ENCODE measurements around the gene TMEM94. TPM values are rescaled to one million over a fixed set of nuclear protein-coding genes. Genes with fewer than 3 reads are reported as not detected.
A peak's percentile ranks its signal among the peaks of the same experiment; 100 is the strongest.

The TMEM94 gene
- total and polyA plus RNA-seq, 2 of the 13 experiments (the other 11 are each of a cell fraction or from before 2014, with no cell fraction given): 32.6 to 134 TPM

- TF ChIP-seq SIN3A (IDR thresholded peaks at IDR 0.05; ENCODE audit: borderline replicate concordance, low read depth, low read length): peak; percentile 95
- TF ChIP-seq ZNF432 (CRISPR knock-in tag; IDR thresholded peaks at IDR 0.05; ENCODE audit: borderline replicate concordance): no peak
- peak; percentile 92 for TF ChIP-seq ZBED4 (CRISPR knock-in tag; IDR thresholded peaks at IDR 0.05; ENCODE audit: borderline replicate concordance)
- peak; percentile 79 for TF ChIP-seq SP2 (CRISPR knock-in tag; IDR thresholded peaks at IDR 0.05)
- 0 out of 2 replicates have a peak, but pooled peaks have one; percentile 69 for TF ChIP-seq ZNF720 (CRISPR knock-in tag; IDR thresholded peaks at IDR 0.05)
- TF ChIP-seq ZC3H4 (CRISPR knock-in tag; IDR thresholded peaks at IDR 0.05; ENCODE audit: borderline replicate concordance): peak; percentile 61; the same call in 1 of the 2 replicates
- TF ChIP-seq ZNF225 (CRISPR knock-in tag; IDR thresholded peaks at IDR 0.05): peak; percentile 98
- peak; percentile 64 for TF ChIP-seq MED1 (CRISPR knock-in tag; IDR thresholded peaks at IDR 0.05)
- peak; percentile 63; the same call in 1 of the 2 replicates for TF ChIP-seq SMAD3 (CRISPR knock-in tag; IDR thresholded peaks at IDR 0.05)
- peak; percentile 99 for TF ChIP-seq ZNF552 (CRISPR knock-in tag; IDR thresholded peaks at IDR 0.05; ENCODE audit: borderline replicate concordance)
- no peak for TF ChIP-seq PRDM4 (CRISPR knock-in tag; IDR thresholded peaks at IDR 0.05; ENCODE audit: borderline replicate concordance)
- peak; percentile 97 for TF ChIP-seq AHR (CRISPR knock-in tag; IDR thresholded peaks at IDR 0.05)
- no peak for TF ChIP-seq ZNF562 (CRISPR knock-in tag; IDR thresholded peaks at IDR 0.05; ENCODE audit: borderline replicate concordance)
- TF ChIP-seq HMG20A (CRISPR knock-in tag; IDR thresholded peaks at IDR 0.05; ENCODE audit: borderline replicate concordance): 0 out of 2 replicates have a peak, but pooled peaks have one; percentile 8
- TF ChIP-seq, protein P1, sequence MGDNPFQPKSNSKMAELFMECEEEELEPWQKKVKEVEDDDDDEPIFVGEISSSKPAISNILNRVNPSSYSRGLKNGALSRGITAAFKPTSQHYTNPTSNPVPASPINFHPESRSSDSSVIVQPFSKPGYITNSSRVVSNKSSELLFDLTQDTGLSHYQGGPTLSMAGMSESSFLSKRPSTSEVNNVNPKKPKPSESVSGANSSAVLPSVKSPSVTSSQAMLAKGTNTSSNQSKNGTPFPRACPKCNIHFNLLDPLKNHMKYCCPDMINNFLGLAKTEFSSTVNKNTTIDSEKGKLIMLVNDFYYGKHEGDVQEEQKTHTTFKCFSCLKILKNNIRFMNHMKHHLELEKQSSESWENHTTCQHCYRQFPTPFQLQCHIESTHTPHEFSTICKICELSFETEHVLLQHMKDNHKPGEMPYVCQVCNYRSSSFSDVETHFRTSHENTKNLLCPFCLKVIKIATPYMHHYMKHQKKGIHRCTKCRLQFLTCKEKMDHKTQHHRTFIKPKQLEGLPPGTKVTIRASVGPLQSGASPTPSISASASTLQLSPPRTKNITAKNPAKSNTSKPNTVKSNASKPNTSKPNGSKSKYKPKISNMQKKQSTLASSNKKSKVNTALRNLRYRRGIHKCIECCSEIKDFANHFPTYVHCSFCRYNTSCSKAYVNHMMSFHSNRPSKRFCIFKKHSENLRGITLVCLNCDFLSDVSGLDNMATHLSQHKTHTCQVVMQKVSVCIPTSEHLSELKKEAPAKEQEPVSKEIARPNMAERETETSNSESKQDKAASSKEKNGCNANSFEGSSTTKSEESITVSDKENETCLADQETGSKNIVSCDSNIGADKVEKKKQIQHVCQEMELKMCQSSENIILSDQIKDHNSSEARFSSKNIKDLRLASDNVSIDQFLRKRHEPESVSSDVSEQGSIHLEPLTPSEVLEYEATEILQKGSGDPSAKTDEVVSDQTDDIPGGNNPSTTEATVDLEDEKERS (CRISPR knock-in tag; IDR thresholded peaks at IDR 0.05): peak; percentile 96
- TF ChIP-seq RNF2 (conservative IDR thresholded peaks at IDR 0.05; ENCODE audit: low read depth): peak; percentile 67; the same call in 1 of the 2 replicates
- TF ChIP-seq KMT2B (CRISPR knock-in tag; IDR thresholded peaks at IDR 0.05): peak; percentile 85
- peak; percentile 84; the same call in 1 of the 2 replicates for TF ChIP-seq JUN (CRISPR knock-in tag; IDR thresholded peaks at IDR 0.05)
- no peak; the same call in 1 of the 2 replicates for TF ChIP-seq ZNF256 (CRISPR knock-in tag; conservative IDR thresholded peaks at IDR 0.05)
- TF ChIP-seq ZNF598 (CRISPR knock-in tag; IDR thresholded peaks at IDR 0.05; ENCODE audit: borderline replicate concordance): peak; percentile 89
- TF ChIP-seq ZNF766 (CRISPR knock-in tag; IDR thresholded peaks at IDR 0.05; ENCODE audit: borderline replicate concordance): peak; percentile 89
Measured at GRCh38 chr17:75515496-75516254, 59.2 kb downstream of the TMEM94 start, which contains the start of gene CASKIN2 (continued).

All from HepG2 (cell line).